H1 (cell line): ENCODE results near the gene HIVEP3. TPM values are rescaled to one million over a fixed set of nuclear protein-coding genes. Genes with fewer than 3 reads are reported as not detected.

Experiments used
- GTF2F1 ChIP-seq: IDR thresholded peaks from 2 replicates; pipeline ENCODE4 v1.6.1; 2012; ENCODE audit warnings: low read depth, low read length, improper control_type of control experiment, borderline replicate concordance
- MAFK ChIP-seq: IDR thresholded peaks from 2 replicates; pipeline ENCODE4 v1.6.1; 2012; ENCODE audit warnings: low read depth, mild to moderate bottlenecking, improper control_type of control experiment, low read length
- NRF1 ChIP-seq: IDR thresholded peaks from 2 replicates; pipeline ENCODE4 v1.6.1; 2011; ENCODE audit warnings: mild to moderate bottlenecking, low read depth, low read length, improper control_type of control experiment
- POLR2A ChIP-seq, 2 experiments: IDR thresholded peaks; 1 replicate in 1 of 2; 2 replicates in 1 of 2; pipeline ENCODE4 v1.6.1; 2011; ENCODE audit warnings: low read depth in 2 of 2, low read length in 2 of 2, mild to moderate bottlenecking in 2 of 2; ENCODE audit errors: control extremely low read depth in 1 of 2
- RAD21 ChIP-seq, 2 experiments: IDR thresholded peaks in 1 of 2; conservative IDR thresholded peaks in 1 of 2; 2 replicates each; pipeline ENCODE4 v1.6.1; 2011; ENCODE audit warnings: low read depth in 2 of 2, low read length in 2 of 2, improper control_type of control experiment in 1 of 2, inconsistent platforms in 1 of 2, mild to moderate bottlenecking in 1 of 2, moderate library complexity in 1 of 2
- SAP30 ChIP-seq: fragments of 300-600 bp; sonication (generic); IDR thresholded peaks from 2 replicates; pipeline ENCODE4 v1.7.1; 2012; ENCODE audit warnings: low read length, moderate library complexity, mild to moderate bottlenecking, inconsistent platforms; ENCODE audit not compliant: insufficient read depth, insufficient replicate concordance
- SIRT6 ChIP-seq: IDR thresholded peaks from one replicate; pipeline ENCODE4 v1.7.1; 2012; ENCODE audit warnings: low read length, inconsistent platforms
- SP1 ChIP-seq: IDR thresholded peaks from 2 replicates; pipeline ENCODE4 v1.6.1; 2011; ENCODE audit warnings: low read depth, low read length
- polyA plus RNA-seq, 7 experiments: library from polyadenylated mRNA; depleted of rRNA in 3 of 7; stranded (reverse) in 5 of 7; unstranded in 2 of 7; fragments of >200 nt in 5 of 7; fragments of 200-250 nt in 2 of 7; gene quantifications; 1 replicate in 5 of 7; 2 replicates in 1 of 7; 4 replicates in 1 of 7; pipeline versions ENCODE4 v1.2.1 to v1.2.3, GENCODE V29; 2011 to 2013; ENCODE audit warnings: missing spikeins in 2 of 7, mixed read lengths in 2 of 7
- total RNA-seq: library from RNA; stranded (reverse); fragmentation: NEBNext Ultra II Directional; extraction: Animal tissue kit (Norgen Biotek cat#: 25700); gene quantifications from 2 replicates; pipeline ENCODE4 v1.2.1, GENCODE V29; 2021

Gene HIVEP3
- total and polyA plus RNA-seq, 2 of the 8 experiments (the other 6 are each of a cell fraction or from before 2014, with no cell fraction given): 0.24 to 0.69 TPM

GRCh38 chr1:41574842-41575241 lies 343.9 kb downstream of the HIVEP3 start (continued):
- no peak for TF ChIP-seq NRF1
- TF ChIP-seq RAD21 (IDR thresholded peaks at IDR 0.05 in 1 of 2, conservative IDR thresholded peaks at IDR 0.05 in 1 of 2; ENCODE audit: low read depth in 2 of 2, low read length in 2 of 2): no peak
- no peak for TF ChIP-seq SP1
- TF ChIP-seq GTF2F1: no peak
- no peak for TF ChIP-seq SAP30
- TF ChIP-seq POLR2A (IDR thresholded peaks at IDR 0.05; ENCODE audit: control extremely low read depth in 1 of 2, low read depth in 2 of 2, low read length in 2 of 2): no peak
- no peak for TF ChIP-seq SIRT6
- no peak for TF ChIP-seq MAFK
